Measurements from ENCODE around the gene ECM1. TPM values are rescaled to one million over a fixed set of nuclear protein-coding genes. Genes with fewer than 3 reads are reported as not detected.

The ECM1 gene
- total and polyA plus RNA-seq, 4 experiments from 2014 or later, result 1.9 to 2.0 TPM; not detected in 2

- Histone ChIP-seq H3K27me3 (ENCODE audit: insufficient read depth, low read length) (no peaks in the 10 kb centered on the region), H3K36me3 (ENCODE audit: insufficient read depth, low read length) (no peaks in the 10 kb centered on the region), H3K9me3 (ENCODE audit: control insufficient read depth in 1 of 2, low read length in 2 of 2) (no peaks in the 10 kb centered on the region), H3K27ac (ENCODE audit: low read depth, low read length) (peak overlapping the region; percentile 93), H3K4me1 (ENCODE audit: insufficient read depth, low read length) (peaks cover 60% of the 10 kb centered on the region), H3K4me3 (ENCODE audit: low read length in 2 of 2) (peak overlapping the region; percentile 72 to 79)
- Mint-ChIP-seq H3K4me3 (peak overlapping the region; percentile 90 to 99 (median 93)), H3K4me1 (peaks cover 30 to 64% (median 42%) of the 10 kb centered on the region in 4 donors), H3K27ac (peak overlapping the region; percentile 95 to 100 (median 99)), H3K27me3 (no peaks in the 10 kb centered on the region), H3K9me3 (peaks cover 0 to 5% (median 0%) of the 10 kb centered on the region in 8 donors), H3K36me3 (peaks cover 0 to 10% of the 10 kb centered on the region in 2 donors)
- ChIA-PET POLR2A (ENCODE audit: partially characterized antibody) (interaction anchor here (0.8 to 16.5 kb wide), 28 partner anchors 10 to 675 kb away, joined by 3 to 1751 read pairs (median 6); partner anchors contain the start of genes ADAMTSL4, ANP32E, CTSS and ENSA), CTCF (ENCODE audit: partially characterized antibody) (interaction anchor here (0.6 to 13.6 kb wide), 35 partner anchors 10 to 439 kb away, joined by 3 to 501 read pairs (median 5); partner anchors contain the start of genes ENSA, FALEC, GOLPH3L and HORMAD1)
- intact Hi-C loops (cut with micrococcal nuclease), result loop anchor here (1.0 to 5.0 kb wide), 10 partner anchors 47 to 596 kb away; partner anchors contain the start of genes CDC42SE1, CTSS, ENSA and FALEC
- DNase-seq, result peak; percentile 65 to 73 (median 72)
Measured at GRCh38 chr1:150561254-150561973, 53.5 kb downstream of the ECM1 start.

GRCh38 chr1:150561974-150562445, 54.1 kb downstream of the ECM1 start:
- H3K36me3 ChIP-seq (ENCODE audit: insufficient read depth, low read length), result no peaks in the 10 kb centered on the region
- intact Hi-C loops (cut with micrococcal nuclease), result loop anchor here (1.0 to 5.0 kb wide), 11 partner anchors 47 to 595 kb away; partner anchors contain the start of genes CDC42SE1, CTSS, ENSA and FALEC
- Mint-ChIP-seq H3K4me3 (peak overlapping the region; percentile 90 to 99 (median 93)), H3K27ac (peak overlapping the region; percentile 95 to 100 (median 99)), H3K4me1 (peaks cover 33 to 70% (median 47%) of the 10 kb centered on the region in 4 donors), H3K9me3 (peaks cover 0 to 5% (median 0%) of the 10 kb centered on the region in 8 donors), H3K27me3 (no peaks in the 10 kb centered on the region), H3K36me3 (peaks cover 0 to 10% of the 10 kb centered on the region in 2 donors)
- H3K27me3 ChIP-seq (ENCODE audit: insufficient read depth, low read length), result no peaks in the 10 kb centered on the region
- no peaks in the 10 kb centered on the region for H3K9me3 ChIP-seq (ENCODE audit: control insufficient read depth in 1 of 2, low read length in 2 of 2)
- ChIA-PET CTCF (ENCODE audit: partially characterized antibody) (interaction anchor here (2.0 to 13.6 kb wide), 7 partner anchors 14 to 135 kb away, joined by 12 to 501 read pairs (median 45); partner anchors contain the start of genes ENSA, FALEC, GOLPH3L and MCL1), POLR2A (ENCODE audit: partially characterized antibody) (interaction anchor here (1.0 to 16.5 kb wide), 16 partner anchors 11 to 675 kb away, joined by 3 to 1751 read pairs (median 10); partner anchors contain the start of genes ANP32E, CTSS, ENSA and FALEC)
- DNase-seq, result peak; percentile 75 to 88 (median 79)
- peak overlapping the region; percentile 93 for H3K27ac ChIP-seq (ENCODE audit: low read depth, low read length)
- peaks cover 66% of the 10 kb centered on the region for H3K4me1 ChIP-seq (ENCODE audit: insufficient read depth, low read length)
- H3K4me3 ChIP-seq (ENCODE audit: low read length in 2 of 2), result peak overlapping the region; percentile 72 to 79

- intact Hi-C loops (cut with micrococcal nuclease), result loop anchor here (1.0 to 5.0 kb wide), 7 partner anchors 17 to 595 kb away; partner anchors contain the start of genes CDC42SE1, CTSS, MCL1 and MINDY1
- no peaks in the 10 kb centered on the region for H3K27me3 ChIP-seq (ENCODE audit: insufficient read depth, low read length)
Measured at GRCh38 chr1:150562446-150563339, 54.8 kb downstream of the ECM1 start.

More at GRCh38 chr1:150562446-150563339, 54.8 kb downstream of the ECM1 start:
- Mint-ChIP-seq H3K4me3 (peak overlapping the region; percentile 90 to 99 (median 93)), H3K9me3 (peaks cover 0 to 5% (median 0%) of the 10 kb centered on the region in 8 donors), H3K4me1 (peaks cover 36 to 77% (median 54%) of the 10 kb centered on the region in 4 donors), H3K36me3 (peaks cover 0 to 14% of the 10 kb centered on the region in 2 donors), H3K27ac (peak overlapping the region; percentile 95 to 100 (median 99)), H3K27me3 (no peaks in the 10 kb centered on the region)
- CTCF ChIA-PET (ENCODE audit: partially characterized antibody), result interaction anchor here (0.8 to 13.6 kb wide), 8 partner anchors 13 to 433 kb away, joined by 3 to 501 read pairs (median 32); partner anchors contain the start of genes ENSA, FALEC, GOLPH3L and MCL1
- Histone ChIP-seq H3K4me3 (ENCODE audit: low read length in 2 of 2) (peak overlapping the region; percentile 72 to 79), H3K27ac (ENCODE audit: low read depth, low read length) (peak overlapping the region; percentile 93), H3K36me3 (ENCODE audit: insufficient read depth, low read length) (no peaks in the 10 kb centered on the region), H3K4me1 (ENCODE audit: insufficient read depth, low read length) (peaks cover 69% of the 10 kb centered on the region), H3K9me3 (ENCODE audit: control insufficient read depth in 1 of 2, low read length in 2 of 2) (no peaks in the 10 kb centered on the region)
- POLR2A ChIA-PET (ENCODE audit: partially characterized antibody), result interaction anchor here (0.7 to 16.5 kb wide), 23 partner anchors 8 to 676 kb away, joined by 3 to 1751 read pairs (median 8); partner anchors contain the start of genes ANP32E, CDC42SE1, CTSS and ENSA
- peak; percentile 58 to 91 (median 67) for DNase-seq

Small RNA genes within 50 kb of the gene (microRNA-seq; reads per million reads assigned to microRNA genes)
- gene MIR4257 (ENCODE audit: borderline microRNAs expressed, borderline number of aligned reads, borderline replicate concordance) (not detected), gene MIR6878 (ENCODE audit: borderline microRNAs expressed, borderline number of aligned reads, borderline replicate concordance) (not detected)

Other genes with a start within 250 kb of the ECM1 start
- 100 to 1,000 TPM; 118 to 120 TPM for gene APH1A, start 239.1 kb upstream of the ECM1 start, total RNA-seq
- gene APH1A, start 239.1 kb upstream of the ECM1 start, polyA plus RNA-seq, result 10 to 100 TPM; 45.1 to 72.0 TPM
- gene C1orf54, start 235.3 kb upstream of the ECM1 start, total RNA-seq, result 1 to 10 TPM; 2.5 to 3.4 TPM
- gene C1orf54, start 235.3 kb upstream of the ECM1 start, polyA plus RNA-seq, result 1 to 10 TPM; 5.3 to 7.4 TPM
- gene CIART, start 225.6 kb upstream of the ECM1 start, total RNA-seq, result under 1 TPM; 0.67 to 0.94 TPM
- 1 to 10 TPM in 1 of 2 donors, under 1 TPM in 1; 0.36 to 2.6 TPM for gene CIART, start 225.6 kb upstream of the ECM1 start, polyA plus RNA-seq
- gene MRPS21, start 214.2 kb upstream of the ECM1 start, total RNA-seq, result 10 to 100 TPM; 62.9 to 68.7 TPM
- 10 to 100 TPM; 68.2 to 89.4 TPM for gene MRPS21, start 214.2 kb upstream of the ECM1 start, polyA plus RNA-seq
- 100 to 1,000 TPM; 131 to 139 TPM for gene PRPF3, start 186.6 kb upstream of the ECM1 start, total RNA-seq
- gene PRPF3, start 186.6 kb upstream of the ECM1 start, polyA plus RNA-seq, result 10 to 100 TPM in 1 of 2 donors, 1 to 10 TPM in 1; 8.6 to 24.3 TPM
- 10 to 100 TPM; 60.0 to 61.0 TPM for gene RPRD2, start 144.0 kb upstream of the ECM1 start, total RNA-seq
- 10 to 100 TPM; 10.1 to 37.1 TPM for gene RPRD2, start 144.0 kb upstream of the ECM1 start, polyA plus RNA-seq
- 10 to 100 TPM; 32.3 to 35.4 TPM for gene TARS2, start 20.7 kb upstream of the ECM1 start, total RNA-seq
- gene TARS2, start 20.7 kb upstream of the ECM1 start, polyA plus RNA-seq, result 10 to 100 TPM; 23.5 to 26.4 TPM
- gene FALEC, start 7.6 kb downstream of the ECM1 start, total RNA-seq, result under 1 TPM in 1 of 2 experiments, not detected in 1; 0.64 TPM
- gene FALEC, start 7.6 kb downstream of the ECM1 start, polyA plus RNA-seq, result 1 to 10 TPM in 1 of 2 donors, not detected in 1; 1.1 TPM
- under 1 TPM; 0.23 to 0.33 TPM for gene ADAMTSL4, start 41.3 kb downstream of the ECM1 start, total RNA-seq
- under 1 TPM in 1 of 2 donors, not detected in 1; 0.24 TPM for gene ADAMTSL4, start 41.3 kb downstream of the ECM1 start, polyA plus RNA-seq
- gene MCL1, start 71.5 kb downstream of the ECM1 start, total RNA-seq, result 100 to 1,000 TPM; 314 to 331 TPM
- 100 to 1,000 TPM; 116 to 207 TPM for gene MCL1, start 71.5 kb downstream of the ECM1 start, polyA plus RNA-seq
- gene ENSA, start 121.5 kb downstream of the ECM1 start, total RNA-seq, result 100 to 1,000 TPM in 1 of 2 experiments, 10 to 100 TPM in 1; 99.7 to 101 TPM
- 10 to 100 TPM; 52.4 to 55.2 TPM for gene ENSA, start 121.5 kb downstream of the ECM1 start, polyA plus RNA-seq
- 10 to 100 TPM; 29.7 to 30.4 TPM for gene GOLPH3L, start 189.0 kb downstream of the ECM1 start, total RNA-seq
- gene GOLPH3L, start 189.0 kb downstream of the ECM1 start, polyA plus RNA-seq, result 10 to 100 TPM; 16.7 to 25.7 TPM
- gene HORMAD1, start 212.8 kb downstream of the ECM1 start, total RNA-seq, result under 1 TPM in 1 of 2 experiments, not detected in 1; 0.64 TPM
- gene HORMAD1, start 212.8 kb downstream of the ECM1 start, polyA plus RNA-seq, result not detected

All from CD4-positive, alpha-beta memory T cell (primary cell).